Measurements from ENCODE around the gene ZFYVE19. TPM values are rescaled to one million over a fixed set of nuclear protein-coding genes. Genes with fewer than 3 reads are reported as not detected.
A peak's percentile ranks its signal among the peaks of the same experiment; 100 is the strongest.

The ZFYVE19 gene
- total RNA-seq, 2 donors from 2014 or later = 27.0 to 29.3 TPM

- H3K27me3 ChIP-seq = no peaks in the 10 kb centered on the region
- H3K4me1 ChIP-seq = no peaks in the 10 kb centered on the region
- no peak overlapping the region for H3K27ac ChIP-seq
- intact Hi-C loops (cut with DNase I) = no loop called here
- TF ChIP-seq CTCF (IDR thresholded peaks at IDR 0.05) (no peak), POLR2A (IDR thresholded peaks at IDR 0.05) (no peak)
- DNase-seq = no peak
- H3K36me3 ChIP-seq (replicated peaks in 1 of 2; ENCODE audit: insufficient read depth in 1 of 2, low read depth in 2 of 2) = no peaks in the 10 kb centered on the region
- 82 to 94% methylated on average over 1 of the region's 1 CpG for WGBS, 2 donors
- H3K9me3 ChIP-seq = no peaks in the 10 kb centered on the region
- H3K4me3 ChIP-seq = no peak overlapping the region
- ATAC-seq = no peak
These were observed 25.0 kb downstream of the ZFYVE19 start for GRCh38 chr15:40831861-40832260.

- H3K4me3 ChIP-seq = no peak overlapping the region
- H3K27ac ChIP-seq = no peak overlapping the region
- H3K4me1 ChIP-seq = no peaks in the 10 kb centered on the region
- no peaks in the 10 kb centered on the region for H3K27me3 ChIP-seq
- DNase-seq = no peak
- no peaks in the 10 kb centered on the region for H3K36me3 ChIP-seq (replicated peaks in 1 of 2; ENCODE audit: insufficient read depth in 1 of 2, low read depth in 2 of 2)
- intact Hi-C loops (cut with DNase I) = no loop called here
- ATAC-seq = no peak
- H3K9me3 ChIP-seq = no peaks in the 10 kb centered on the region
- TF ChIP-seq POLR2A (IDR thresholded peaks at IDR 0.05) (no peak), CTCF (IDR thresholded peaks at IDR 0.05) (no peak)
These were observed 26.0 kb downstream of the ZFYVE19 start for GRCh38 chr15:40832903-40833302.

GRCh38 chr15:40836020-40836419 is 29.1 kb downstream of the ZFYVE19 start:
- H3K36me3 ChIP-seq (replicated peaks in 1 of 2; ENCODE audit: insufficient read depth in 1 of 2, low read depth in 2 of 2) = no peaks in the 10 kb centered on the region
- no peak for ATAC-seq
- intact Hi-C loops (cut with DNase I) = no loop called here
- no peak for TF ChIP-seq CTCF (IDR thresholded peaks at IDR 0.05)
- no peak for TF ChIP-seq POLR2A (IDR thresholded peaks at IDR 0.05)
- H3K27ac ChIP-seq = no peak overlapping the region
- no peaks in the 10 kb centered on the region for H3K4me1 ChIP-seq
- H3K4me3 ChIP-seq = no peak overlapping the region
- WGBS, 2 donors = 92 to 100% methylated on average over 1 of the region's 1 CpG
- no peaks in the 10 kb centered on the region for H3K9me3 ChIP-seq
- H3K27me3 ChIP-seq = no peaks in the 10 kb centered on the region
- no peak for DNase-seq

GRCh38 chr15:40838756-40839155 is 31.9 kb downstream of the ZFYVE19 start:
- Histone ChIP-seq H3K27me3 (no peaks in the 10 kb centered on the region), H3K9me3 (no peaks in the 10 kb centered on the region), H3K27ac (no peak overlapping the region), H3K4me1 (peaks cover 9% of the 10 kb centered on the region), H3K4me3 (no peak overlapping the region), H3K36me3 (replicated peaks in 1 of 2; ENCODE audit: insufficient read depth in 1 of 2, low read depth in 2 of 2) (no peaks in the 10 kb centered on the region)
- no peak for TF ChIP-seq POLR2A (IDR thresholded peaks at IDR 0.05)
- no peak for TF ChIP-seq CTCF (IDR thresholded peaks at IDR 0.05)
- DNase-seq (no peak), ATAC-seq (no peak)
- 74 to 80% methylated on average over 5 of the region's 5 CpGs for WGBS, 2 donors
- intact Hi-C loops (cut with DNase I) = no loop called here

- WGBS, 2 donors = 79% methylated on average over 2 of the region's 2 CpGs
These were observed 34.9 kb downstream of the ZFYVE19 start for GRCh38 chr15:40841741-40842140.

More at GRCh38 chr15:40841741-40842140, 34.9 kb downstream of the ZFYVE19 start:
- Histone ChIP-seq H3K27ac (peak overlapping the region in 1 of 4 donors; percentile 45), H3K9me3 (no peaks in the 10 kb centered on the region), H3K4me1 (peaks cover 25% of the 10 kb centered on the region), H3K4me3 (no peak overlapping the region), H3K27me3 (no peaks in the 10 kb centered on the region), H3K36me3 (replicated peaks in 1 of 2; ENCODE audit: insufficient read depth in 1 of 2, low read depth in 2 of 2) (no peaks in the 10 kb centered on the region)
- intact Hi-C loops (cut with DNase I) = no loop called here
- ATAC-seq (no peak), DNase-seq (no peak)
- TF ChIP-seq POLR2A (IDR thresholded peaks at IDR 0.05) (no peak), CTCF (IDR thresholded peaks at IDR 0.05) (no peak)
